ENCODE measurements around the gene TEX50. TPM values are rescaled to one million over a fixed set of nuclear protein-coding genes. Genes with fewer than 3 reads are reported as not detected.

TEX50 gene
- total RNA-seq, 1 experiment from 2014 or later, result not detected

- Histone ChIP-seq H3K56ac (ENCODE audit: insufficient read length, low read depth, low read length) (no peak overlapping the region), H3K18ac (ENCODE audit: insufficient read length, low read depth, low read length) (no peak overlapping the region), H3K4ac (ENCODE audit: low read depth, low read length) (no peak overlapping the region), H2AK5ac (ENCODE audit: insufficient read length, low read length) (no peak overlapping the region), H3K4me2 (ENCODE audit: insufficient read depth, insufficient read length, low read length) (no peak overlapping the region), H4K8ac (replicated peaks; ENCODE audit: insufficient read length, low read depth, low read length) (no peak overlapping the region), H3K9me3 (ENCODE audit: control insufficient read depth, low read depth, low read length) (no peaks in the 10 kb centered on the region), H3K4me1 (ENCODE audit: insufficient read depth, low read length) (no peaks in the 10 kb centered on the region), H3K27ac (ENCODE audit: insufficient read length, low read depth, low read length) (no peak overlapping the region), H4K5ac (ENCODE audit: insufficient read length, low read depth, low read length) (no peak overlapping the region), H3K14ac (ENCODE audit: insufficient read depth, low read length) (no peak overlapping the region), H4K20me1 (ENCODE audit: control insufficient read depth, insufficient read depth, insufficient read length) (no peaks in the 10 kb centered on the region), H2BK12ac (ENCODE audit: insufficient read length, low read depth, low read length) (no peak overlapping the region), H2BK5ac (ENCODE audit: insufficient read length, low read length) (no peak overlapping the region), H2BK20ac (ENCODE audit: low read depth, low read length, poor library complexity, severe bottlenecking) (no peak overlapping the region), H3K23ac (ENCODE audit: insufficient read length, low read depth, low read length) (no peak overlapping the region), H2BK120ac (ENCODE audit: low read depth, low read length, poor library complexity, severe bottlenecking) (no peak overlapping the region), H2BK15ac (ENCODE audit: low read depth, low read length) (no peak overlapping the region), H3K79me2 (ENCODE audit: insufficient read depth, low read length) (no peaks in the 10 kb centered on the region), H3K79me1 (ENCODE audit: insufficient read depth, low read depth, low read length, poor library complexity, severe bottlenecking) (no peaks in the 10 kb centered on the region), H3K9ac (ENCODE audit: extremely low read depth, insufficient read length, low read length) (no peak overlapping the region), H3K23me2 (ENCODE audit: insufficient read length, low read depth, low read length, poor library complexity, severe bottlenecking) (no peaks in the 10 kb centered on the region), H3T11ph (ENCODE audit: low read length) (no peak overlapping the region), H3K27me3 (ENCODE audit: insufficient read depth, low read length) (no peaks in the 10 kb centered on the region), H2AFZ (ENCODE audit: low read length) (no peak overlapping the region), H4K91ac (ENCODE audit: insufficient read length, low read depth, low read length) (no peak overlapping the region)
- TF ChIP-seq, protein P1, sequence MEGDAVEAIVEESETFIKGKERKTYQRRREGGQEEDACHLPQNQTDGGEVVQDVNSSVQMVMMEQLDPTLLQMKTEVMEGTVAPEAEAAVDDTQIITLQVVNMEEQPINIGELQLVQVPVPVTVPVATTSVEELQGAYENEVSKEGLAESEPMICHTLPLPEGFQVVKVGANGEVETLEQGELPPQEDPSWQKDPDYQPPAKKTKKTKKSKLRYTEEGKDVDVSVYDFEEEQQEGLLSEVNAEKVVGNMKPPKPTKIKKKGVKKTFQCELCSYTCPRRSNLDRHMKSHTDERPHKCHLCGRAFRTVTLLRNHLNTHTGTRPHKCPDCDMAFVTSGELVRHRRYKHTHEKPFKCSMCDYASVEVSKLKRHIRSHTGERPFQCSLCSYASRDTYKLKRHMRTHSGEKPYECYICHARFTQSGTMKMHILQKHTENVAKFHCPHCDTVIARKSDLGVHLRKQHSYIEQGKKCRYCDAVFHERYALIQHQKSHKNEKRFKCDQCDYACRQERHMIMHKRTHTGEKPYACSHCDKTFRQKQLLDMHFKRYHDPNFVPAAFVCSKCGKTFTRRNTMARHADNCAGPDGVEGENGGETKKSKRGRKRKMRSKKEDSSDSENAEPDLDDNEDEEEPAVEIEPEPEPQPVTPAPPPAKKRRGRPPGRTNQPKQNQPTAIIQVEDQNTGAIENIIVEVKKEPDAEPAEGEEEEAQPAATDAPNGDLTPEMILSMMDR (conservative IDR thresholded peaks at IDR 0.05), result no peak
- no peak overlapping the region for H3K27ac Mint-ChIP-seq
- no peaks in the 10 kb centered on the region for H3K27me3 Mint-ChIP-seq (ENCODE audit: low read depth)
- H3K4me1 Mint-ChIP-seq, result no peaks in the 10 kb centered on the region
- H3K9me3 Mint-ChIP-seq, result no peaks in the 10 kb centered on the region
- DNase-seq, result no peak
- WGBS (ENCODE audit: extremely low coverage, insufficient read length, low lambda C conversion rate), result no CpG with 5 or more reads among the region's 3 CpGs
- no peaks in the 10 kb centered on the region for H3K36me3 Mint-ChIP-seq (ENCODE audit: insufficient read depth in 1 of 3, low read depth in 3 of 3)
- no peak overlapping the region for H3K4me3 Mint-ChIP-seq
These were observed 38.9 kb upstream of the TEX50 start for GRCh38 chr1:173596097-173596825.
